GM12878 (cell line): ENCODE results near the gene TTLL13. TPM values are rescaled to one million over a fixed set of nuclear protein-coding genes. Genes with fewer than 3 reads are reported as not detected.

Experiments
- ATF7 ChIP-seq: fragments of 450-650 bp; IDR thresholded peaks from 2 replicates; pipeline ENCODE4 v1.6.1; 2016; ENCODE audit warnings: low read depth, mild to moderate bottlenecking
- BHLHE40 ChIP-seq, 2 experiments: fragments of 450-650 bp in 1 of 2; IDR thresholded peaks; 2 replicates each; pipeline ENCODE4 v1.6.1; 2011 to 2017; ENCODE audit warnings: low read depth in 2 of 2, borderline replicate concordance in 1 of 2, improper control_type of control experiment in 1 of 2, low read length in 1 of 2, mild to moderate bottlenecking in 1 of 2
- CBX5 ChIP-seq: sonication (generic); IDR thresholded peaks from 2 replicates; pipeline ENCODE4 v1.6.1; 2016; ENCODE audit warnings: low read depth, moderate library complexity, mild to moderate bottlenecking, inconsistent platforms
- ESRRA ChIP-seq: IDR thresholded peaks from 2 replicates; pipeline ENCODE4 v1.6.1; 2012; ENCODE audit warnings: mild to moderate bottlenecking, low read length, improper control_type of control experiment
- NFYB ChIP-seq: IDR thresholded peaks from 2 replicates; pipeline ENCODE4 v1.6.1; 2011; ENCODE audit warnings: low read depth, mild to moderate bottlenecking, low read length, improper control_type of control experiment, moderate library complexity; ENCODE audit not compliant: insufficient read depth
- NR2C1 ChIP-seq: fragments of 450-650 bp; IDR thresholded peaks from 2 replicates; pipeline ENCODE4 v1.6.1; 2017; ENCODE audit warnings: antibody characterized with exemption, mild to moderate bottlenecking, moderate library complexity
- POLR2A ChIP-seq: IDR thresholded peaks from 2 replicates; pipeline ENCODE4 v1.6.1; 2011; ENCODE audit warnings: low read depth, mild to moderate bottlenecking, low read length
- RAD51 ChIP-seq: fragments of 450-650 bp; IDR thresholded peaks from 2 replicates; pipeline ENCODE4 v1.6.1; 2016; ENCODE audit warnings: moderate library complexity, mild to moderate bottlenecking, inconsistent platforms
- RB1 ChIP-seq: fragments of 450-650 bp; formaldehyde crosslinking; IDR thresholded peaks from 2 replicates; pipeline ENCODE4 v1.6.1; 2017; ENCODE audit warnings: mild to moderate bottlenecking, borderline replicate concordance
- TAF1 ChIP-seq: IDR thresholded peaks from 2 replicates; pipeline ENCODE4 v1.6.1; 2011; ENCODE audit warnings: mild to moderate bottlenecking, low read depth, low read length, borderline replicate concordance
- TCF12 ChIP-seq: IDR thresholded peaks from 2 replicates; pipeline ENCODE4 v1.6.1; 2011; ENCODE audit warnings: low read depth, mild to moderate bottlenecking, low read length
- TCF3 ChIP-seq: IDR thresholded peaks from 2 replicates; pipeline ENCODE4 v1.6.1; 2012; ENCODE audit warnings: low read depth, mild to moderate bottlenecking, low read length, borderline replicate concordance; ENCODE audit not compliant: insufficient read depth
- ZNF24 ChIP-seq: fragments of 450-650 bp; IDR thresholded peaks from 2 replicates; pipeline ENCODE4 v1.6.1; 2017; ENCODE audit warnings: antibody characterized with exemption, mild to moderate bottlenecking
- ZSCAN29 ChIP-seq: fragments of 450-650 bp; IDR thresholded peaks from 2 replicates; pipeline ENCODE4 v1.6.1; 2017; ENCODE audit warnings: mild to moderate bottlenecking, moderate library complexity
- polyA plus RNA-seq, 11 experiments: library from polyadenylated mRNA; depleted of rRNA in 4 of 11; unstranded in 6 of 11; stranded (reverse) in 5 of 11; fragments of >200 nt; fragmentation: Nextera tagmentation in 4 of 11; fragmentation: Illumina TruSeq in 1 of 11; extraction: Ambion mirVana in 4 of 11; extraction: Trizol in 1 of 11; gene quantifications; 1 replicate in 1 of 11; 2 replicates in 10 of 11; pipeline versions ENCODE4 v1.2.1 to v1.2.3, GENCODE V29; 2011 to 2016; ENCODE audit warnings: inconsistent platforms in 2 of 11, missing spikeins in 2 of 11, low read depth in 1 of 11
- total RNA-seq, 4 experiments: library from RNA; depleted of rRNA in 3 of 4; stranded (reverse); fragments of >200 nt in 3 of 4; fragmentation: Illumina TruSeq in 1 of 4; extraction: Trizol in 1 of 4; gene quantifications; 2 replicates each; pipeline versions ENCODE4 v1.2.1 to v1.2.3, GENCODE V29; 2013 to 2021
- TF ChIP-seq, protein P1 (sequence below): fragments of 450-650 bp; IDR thresholded peaks from 2 replicates; pipeline ENCODE4 v1.6.1; 2017; ENCODE audit warnings: mild to moderate bottlenecking, moderate library complexity
- TF ChIP-seq, protein P2 (sequence below): IDR thresholded peaks from 2 replicates; pipeline ENCODE4 v1.6.1; 2012; ENCODE audit warnings: low read length, inconsistent platforms
- TF ChIP-seq, protein P3 (sequence below): fragments of 450-650 bp; IDR thresholded peaks from 2 replicates; pipeline ENCODE4 v1.6.1; 2017; ENCODE audit warnings: mild to moderate bottlenecking, moderate library complexity

Gene TTLL13
- total and polyA plus RNA-seq, 10 of the 15 experiments (the other 5 are each of a cell fraction or from before 2014, with no cell fraction given): 0.03 to 0.32 (median 0.13) TPM; not detected in 1

GRCh38 chr15:90234096-90234988 is 15.0 kb upstream of the TTLL13 start, which contains the start of gene GDPGP1 (continued):
- TF ChIP-seq RAD51 (no peak), TCF3 (no peak), ZSCAN29 (no peak), NR2C1 (peak; percentile 80), BHLHE40 (IDR thresholded peaks at IDR 0.05; ENCODE audit: borderline replicate concordance in 1 of 2, low read depth in 2 of 2, low read length in 1 of 2) (peak; percentile 53 to 87; a peak in 3 of 4 replicates), NFYB (no peak), ZNF24 (0 out of 2 replicates have a peak, but pooled peaks have one; percentile 34), ATF7 (0 out of 2 replicates have a peak, but pooled peaks have one; percentile 25), CBX5 (no peak), TAF1 (peak; percentile 51; the same call in 1 of the 2 replicates), RB1 (peak; percentile 41; the same call in 1 of the 2 replicates), ESRRA (no peak), POLR2A (peak; percentile 92), TCF12 (0 out of 2 replicates have a peak, but pooled peaks have one; percentile 36)
- TF ChIP-seq, protein P1, sequence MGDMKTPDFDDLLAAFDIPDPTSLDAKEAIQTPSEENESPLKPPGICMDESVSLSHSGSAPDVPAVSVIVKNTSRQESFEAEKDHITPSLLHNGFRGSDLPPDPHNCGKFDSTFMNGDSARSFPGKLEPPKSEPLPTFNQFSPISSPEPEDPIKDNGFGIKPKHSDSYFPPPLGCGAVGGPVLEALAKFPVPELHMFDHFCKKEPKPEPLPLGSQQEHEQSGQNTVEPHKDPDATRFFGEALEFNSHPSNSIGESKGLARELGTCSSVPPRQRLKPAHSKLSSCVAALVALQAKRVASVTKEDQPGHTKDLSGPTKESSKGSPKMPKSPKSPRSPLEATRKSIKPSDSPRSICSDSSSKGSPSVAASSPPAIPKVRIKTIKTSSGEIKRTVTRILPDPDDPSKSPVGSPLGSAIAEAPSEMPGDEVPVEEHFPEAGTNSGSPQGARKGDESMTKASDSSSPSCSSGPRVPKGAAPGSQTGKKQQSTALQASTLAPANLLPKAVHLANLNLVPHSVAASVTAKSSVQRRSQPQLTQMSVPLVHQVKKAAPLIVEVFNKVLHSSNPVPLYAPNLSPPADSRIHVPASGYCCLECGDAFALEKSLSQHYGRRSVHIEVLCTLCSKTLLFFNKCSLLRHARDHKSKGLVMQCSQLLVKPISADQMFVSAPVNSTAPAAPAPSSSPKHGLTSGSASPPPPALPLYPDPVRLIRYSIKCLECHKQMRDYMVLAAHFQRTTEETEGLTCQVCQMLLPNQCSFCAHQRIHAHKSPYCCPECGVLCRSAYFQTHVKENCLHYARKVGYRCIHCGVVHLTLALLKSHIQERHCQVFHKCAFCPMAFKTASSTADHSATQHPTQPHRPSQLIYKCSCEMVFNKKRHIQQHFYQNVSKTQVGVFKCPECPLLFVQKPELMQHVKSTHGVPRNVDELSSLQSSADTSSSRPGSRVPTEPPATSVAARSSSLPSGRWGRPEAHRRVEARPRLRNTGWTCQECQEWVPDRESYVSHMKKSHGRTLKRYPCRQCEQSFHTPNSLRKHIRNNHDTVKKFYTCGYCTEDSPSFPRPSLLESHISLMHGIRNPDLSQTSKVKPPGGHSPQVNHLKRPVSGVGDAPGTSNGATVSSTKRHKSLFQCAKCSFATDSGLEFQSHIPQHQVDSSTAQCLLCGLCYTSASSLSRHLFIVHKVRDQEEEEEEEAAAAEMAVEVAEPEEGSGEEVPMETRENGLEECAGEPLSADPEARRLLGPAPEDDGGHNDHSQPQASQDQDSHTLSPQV: no peak
- TF ChIP-seq, protein P2, sequence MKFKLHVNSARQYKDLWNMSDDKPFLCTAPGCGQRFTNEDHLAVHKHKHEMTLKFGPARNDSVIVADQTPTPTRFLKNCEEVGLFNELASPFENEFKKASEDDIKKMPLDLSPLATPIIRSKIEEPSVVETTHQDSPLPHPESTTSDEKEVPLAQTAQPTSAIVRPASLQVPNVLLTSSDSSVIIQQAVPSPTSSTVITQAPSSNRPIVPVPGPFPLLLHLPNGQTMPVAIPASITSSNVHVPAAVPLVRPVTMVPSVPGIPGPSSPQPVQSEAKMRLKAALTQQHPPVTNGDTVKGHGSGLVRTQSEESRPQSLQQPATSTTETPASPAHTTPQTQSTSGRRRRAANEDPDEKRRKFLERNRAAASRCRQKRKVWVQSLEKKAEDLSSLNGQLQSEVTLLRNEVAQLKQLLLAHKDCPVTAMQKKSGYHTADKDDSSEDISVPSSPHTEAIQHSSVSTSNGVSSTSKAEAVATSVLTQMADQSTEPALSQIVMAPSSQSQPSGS: no peak
- TF ChIP-seq, protein P3, sequence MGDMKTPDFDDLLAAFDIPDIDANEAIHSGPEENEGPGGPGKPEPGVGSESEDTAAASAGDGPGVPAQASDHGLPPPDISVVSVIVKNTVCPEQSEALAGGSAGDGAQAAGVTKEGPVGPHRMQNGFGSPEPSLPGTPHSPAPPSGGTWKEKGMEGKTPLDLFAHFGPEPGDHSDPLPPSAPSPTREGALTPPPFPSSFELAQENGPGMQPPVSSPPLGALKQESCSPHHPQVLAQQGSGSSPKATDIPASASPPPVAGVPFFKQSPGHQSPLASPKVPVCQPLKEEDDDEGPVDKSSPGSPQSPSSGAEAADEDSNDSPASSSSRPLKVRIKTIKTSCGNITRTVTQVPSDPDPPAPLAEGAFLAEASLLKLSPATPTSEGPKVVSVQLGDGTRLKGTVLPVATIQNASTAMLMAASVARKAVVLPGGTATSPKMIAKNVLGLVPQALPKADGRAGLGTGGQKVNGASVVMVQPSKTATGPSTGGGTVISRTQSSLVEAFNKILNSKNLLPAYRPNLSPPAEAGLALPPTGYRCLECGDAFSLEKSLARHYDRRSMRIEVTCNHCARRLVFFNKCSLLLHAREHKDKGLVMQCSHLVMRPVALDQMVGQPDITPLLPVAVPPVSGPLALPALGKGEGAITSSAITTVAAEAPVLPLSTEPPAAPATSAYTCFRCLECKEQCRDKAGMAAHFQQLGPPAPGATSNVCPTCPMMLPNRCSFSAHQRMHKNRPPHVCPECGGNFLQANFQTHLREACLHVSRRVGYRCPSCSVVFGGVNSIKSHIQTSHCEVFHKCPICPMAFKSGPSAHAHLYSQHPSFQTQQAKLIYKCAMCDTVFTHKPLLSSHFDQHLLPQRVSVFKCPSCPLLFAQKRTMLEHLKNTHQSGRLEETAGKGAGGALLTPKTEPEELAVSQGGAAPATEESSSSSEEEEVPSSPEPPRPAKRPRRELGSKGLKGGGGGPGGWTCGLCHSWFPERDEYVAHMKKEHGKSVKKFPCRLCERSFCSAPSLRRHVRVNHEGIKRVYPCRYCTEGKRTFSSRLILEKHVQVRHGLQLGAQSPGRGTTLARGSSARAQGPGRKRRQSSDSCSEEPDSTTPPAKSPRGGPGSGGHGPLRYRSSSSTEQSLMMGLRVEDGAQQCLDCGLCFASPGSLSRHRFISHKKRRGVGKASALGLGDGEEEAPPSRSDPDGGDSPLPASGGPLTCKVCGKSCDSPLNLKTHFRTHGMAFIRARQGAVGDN: peak; percentile 84
